GM18907 (cell line): ENCODE measurements around the gene ATP5F1E.
"Not testable (repeated sequence)": the region's sequence is repeated elsewhere in the genome, so short reads cannot be mapped to it uniquely, and the experiment has no call there.

Experiments used
- ATAC-seq: cut with Tn5 transposase; IDR thresholded peaks from one replicate; pipeline ENCODE4 v1.9.1; 2021; ENCODE audit warnings: mild to moderate bottlenecking, moderate library complexity; ENCODE audit not compliant: unreplicated experiment

Gene ATP5F1E

DNA sequence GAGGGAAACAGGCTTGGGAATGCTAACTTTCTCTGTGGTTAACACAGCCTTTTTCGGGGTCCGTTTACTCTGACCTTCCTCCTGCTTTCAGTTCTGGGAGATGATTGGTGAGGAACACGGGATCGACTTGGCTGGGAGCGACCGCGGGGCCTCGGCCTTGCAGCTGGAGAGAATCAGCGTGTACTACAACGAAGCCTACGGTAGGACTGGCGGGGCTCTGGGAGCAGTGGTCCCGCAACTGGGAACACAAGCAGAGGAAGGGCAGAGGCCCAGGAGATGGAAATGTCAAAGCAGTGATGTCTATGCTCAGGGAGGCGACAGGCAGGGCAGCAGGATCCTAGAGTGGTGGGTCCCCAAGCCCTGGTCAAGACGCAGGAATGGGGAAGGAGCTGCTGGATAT, 9.4 kb downstream of the ATP5F1E start:
- ATAC-seq, result no peak

DNA sequence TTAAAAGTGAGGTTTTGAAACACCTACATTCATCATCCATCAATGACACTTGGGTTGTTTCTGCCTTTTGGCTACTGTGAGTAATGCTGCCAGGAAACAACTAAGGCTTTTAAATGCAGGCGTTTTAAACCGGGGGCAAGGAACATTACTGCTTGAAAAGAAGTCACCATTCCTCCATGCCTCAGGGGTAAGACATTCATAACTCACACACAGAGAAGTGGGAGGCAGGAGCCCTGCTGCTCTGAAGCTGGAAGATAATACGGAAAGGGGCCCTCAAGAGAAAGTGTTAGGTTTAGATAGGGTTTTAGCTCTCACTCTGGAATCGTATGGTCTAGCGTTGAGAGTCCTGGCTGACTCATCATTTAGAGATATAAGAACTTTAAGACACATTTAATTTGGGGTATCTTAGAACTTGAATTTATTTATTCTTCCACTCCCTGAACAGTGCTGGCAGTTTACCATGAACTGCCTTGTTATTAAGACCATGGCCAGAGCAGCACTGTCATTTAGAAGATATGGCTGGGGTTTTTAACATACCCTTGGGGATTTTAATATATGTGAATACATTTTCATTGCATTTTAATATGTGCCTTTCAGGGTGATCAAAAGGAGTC, 11.1 kb downstream of the ATP5F1E start:
- no peak for ATAC-seq

DNA sequence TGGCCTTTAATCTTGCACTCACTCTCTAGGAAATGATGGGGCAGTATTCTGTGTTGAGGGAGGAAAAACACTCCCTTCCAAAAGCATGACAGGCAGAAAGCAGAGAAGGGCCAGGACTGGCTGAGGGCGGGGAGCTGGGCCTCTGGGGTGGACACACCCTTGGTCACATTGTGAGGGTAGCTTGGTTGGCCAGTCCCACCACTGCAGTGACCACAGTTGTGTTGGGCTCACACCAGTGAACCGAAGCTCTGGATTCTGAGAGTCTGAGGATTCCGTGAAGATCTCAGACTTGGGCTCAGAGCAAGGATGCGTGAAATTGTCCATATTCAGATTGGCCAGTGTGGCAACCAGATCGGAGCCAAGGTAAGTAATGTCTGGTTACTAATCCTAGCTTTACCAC, 12.9 kb downstream of the ATP5F1E start, which contains the start of gene TUBB1:
TSS of gene TUBB1 (plus strand) at position 213 of the 400 bp plus-strand sequence. CDS start at position 307, 94 bp downstream.
- no peak for ATAC-seq

DNA sequence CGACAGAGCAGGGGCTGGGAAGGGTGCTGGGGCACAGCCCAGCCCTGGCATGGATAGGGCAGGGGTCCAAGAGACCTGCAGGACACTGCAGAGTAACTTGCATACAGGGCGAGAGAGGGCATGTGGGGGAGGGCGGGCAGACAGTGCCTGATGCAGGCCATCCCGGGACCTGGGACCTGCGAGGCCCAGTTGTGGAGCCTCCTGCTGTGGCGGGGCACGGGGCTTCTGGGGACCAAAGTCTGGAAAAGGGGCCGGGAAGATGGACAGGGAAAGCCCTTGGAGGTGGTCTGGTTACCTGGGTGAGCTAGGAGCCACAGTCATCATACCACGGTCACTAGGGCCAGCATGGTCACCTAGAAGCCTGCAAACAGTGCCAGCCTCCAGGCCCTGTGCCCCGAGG, 13.3 kb downstream of the ATP5F1E start:
- ATAC-seq, result no peak

DNA sequence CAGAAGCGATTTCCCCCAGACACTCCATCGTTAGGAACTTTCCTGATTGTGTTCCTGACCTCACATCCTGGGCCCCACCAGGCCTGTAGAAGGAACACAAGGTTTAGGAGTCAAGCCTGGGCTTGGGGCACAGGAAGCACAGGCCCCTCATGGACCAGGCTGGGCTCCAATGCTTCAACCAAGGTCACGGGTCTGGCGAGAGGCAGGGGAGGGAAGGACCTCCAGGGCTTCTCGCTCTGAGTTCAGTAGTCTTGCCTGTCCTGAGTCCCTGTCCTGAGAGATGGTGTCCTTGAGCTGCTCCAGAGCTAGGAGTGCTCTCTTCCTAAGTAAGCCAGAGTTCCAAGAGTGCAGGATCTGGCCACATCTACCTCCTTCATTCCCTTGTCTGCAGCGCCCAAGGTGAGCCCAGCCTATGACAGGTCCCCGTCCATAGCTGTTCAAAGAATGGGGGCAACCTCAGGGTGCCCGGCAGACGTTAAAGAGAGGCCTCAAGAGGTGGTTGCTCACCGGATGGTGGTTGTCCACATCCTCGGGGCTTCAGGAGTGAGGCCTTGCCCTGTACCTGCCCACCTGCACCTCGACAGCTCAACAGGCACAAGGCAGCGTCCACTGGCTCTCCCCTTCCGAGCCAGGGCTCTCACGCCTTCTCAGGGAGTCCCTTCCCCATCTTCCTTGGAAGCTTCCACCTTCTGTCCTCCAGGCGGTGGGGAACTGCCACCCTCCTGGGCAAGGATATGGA, 14.5 kb downstream of the ATP5F1E start:
- ATAC-seq, result no peak

DNA sequence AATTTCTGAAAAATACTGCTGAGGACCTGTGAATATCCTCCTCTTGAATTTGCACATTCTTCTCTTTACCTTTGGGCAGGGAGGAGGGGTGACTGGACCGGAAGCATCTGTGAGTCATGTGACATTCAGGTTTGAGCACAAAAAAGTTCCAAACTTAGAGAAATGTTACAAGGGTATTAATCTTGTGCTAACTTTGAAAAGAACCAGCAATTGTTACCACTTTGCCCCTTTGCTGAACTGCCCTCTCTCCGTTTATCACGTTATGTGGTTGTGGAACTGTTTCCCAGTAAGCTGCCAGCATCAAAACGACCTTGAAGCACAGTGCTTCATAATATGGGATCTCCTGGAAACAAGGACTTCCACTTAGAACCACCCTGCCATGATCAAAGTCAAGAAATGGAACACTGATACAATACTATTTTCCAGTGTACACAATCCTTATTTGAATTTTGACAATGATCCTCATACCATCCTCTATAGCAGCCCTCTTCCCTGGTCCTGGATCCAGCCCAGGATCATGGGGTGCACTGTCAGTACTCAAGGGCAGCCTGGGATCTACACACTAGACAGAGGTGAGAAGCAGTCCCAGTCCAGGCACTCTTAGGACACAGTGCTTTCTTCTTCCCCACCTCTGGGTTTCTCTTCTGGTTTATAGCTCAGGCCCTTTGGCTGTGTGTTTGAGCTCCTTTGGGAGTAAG, 15.2 kb downstream of the ATP5F1E start:
- ATAC-seq, result no peak

DNA sequence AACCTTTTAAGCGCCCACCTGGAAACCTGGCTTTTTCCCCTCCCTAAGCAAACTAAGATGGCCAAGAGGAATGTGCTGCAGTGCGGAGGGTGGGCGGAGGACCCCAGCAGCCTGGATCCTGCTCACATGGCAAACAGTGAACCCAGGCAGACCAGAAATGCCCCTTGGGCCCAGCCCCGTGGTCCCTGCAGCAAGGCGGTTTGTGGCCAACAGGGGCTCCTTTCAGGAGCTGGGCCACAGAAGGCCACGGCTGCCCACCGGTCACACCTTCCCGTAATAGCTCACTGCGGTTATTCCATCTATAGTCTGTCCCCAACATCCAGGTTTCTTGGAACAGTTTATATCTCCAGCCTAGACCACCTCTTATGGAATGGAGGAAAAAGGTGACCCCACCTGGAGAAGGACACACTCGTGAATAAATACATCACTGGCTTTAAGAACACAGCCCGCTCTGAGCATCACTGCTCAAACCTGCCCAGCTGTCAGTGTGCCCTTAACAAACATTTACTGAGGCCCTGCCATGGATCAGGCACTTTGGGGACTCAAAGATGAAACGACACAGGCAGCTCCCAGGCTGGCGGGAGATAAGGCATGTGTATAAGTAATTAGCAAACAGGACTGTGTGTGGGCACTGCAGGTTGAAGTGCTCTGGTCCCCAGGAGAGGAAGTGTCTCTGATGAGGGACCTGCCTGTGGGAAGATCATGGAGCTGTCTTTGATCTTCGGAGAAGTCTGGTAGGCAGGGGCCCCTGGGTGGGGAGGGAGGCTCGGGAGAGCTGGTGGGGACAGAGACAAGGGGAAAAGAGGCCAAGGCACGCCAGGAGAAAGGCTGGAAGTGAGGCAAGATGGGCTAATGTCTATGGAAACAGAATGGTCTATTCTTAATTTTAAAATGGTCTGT, 16.1 kb downstream of the ATP5F1E start:
- ATAC-seq, result no peak

DNA sequence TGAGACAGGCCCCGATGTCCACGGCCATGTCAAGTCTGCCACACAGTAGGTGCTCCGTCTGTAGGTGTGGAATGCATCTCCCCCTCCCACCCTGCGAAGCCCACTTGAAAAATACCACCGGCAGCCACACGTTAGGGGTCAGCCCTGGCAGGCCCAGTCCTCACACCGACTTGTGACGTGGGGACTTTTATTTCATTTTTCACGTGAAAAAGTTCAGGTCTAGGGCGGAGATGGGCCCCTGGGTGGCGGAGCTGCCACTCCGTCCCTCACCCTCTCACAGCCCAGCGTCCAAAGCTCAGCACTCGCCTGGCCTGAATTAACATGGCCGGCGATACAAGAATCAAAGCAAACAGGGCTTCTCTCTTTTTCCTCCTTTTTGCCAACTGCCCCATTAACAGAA, 16.7 kb downstream of the ATP5F1E start:
- no peak for ATAC-seq

DNA sequence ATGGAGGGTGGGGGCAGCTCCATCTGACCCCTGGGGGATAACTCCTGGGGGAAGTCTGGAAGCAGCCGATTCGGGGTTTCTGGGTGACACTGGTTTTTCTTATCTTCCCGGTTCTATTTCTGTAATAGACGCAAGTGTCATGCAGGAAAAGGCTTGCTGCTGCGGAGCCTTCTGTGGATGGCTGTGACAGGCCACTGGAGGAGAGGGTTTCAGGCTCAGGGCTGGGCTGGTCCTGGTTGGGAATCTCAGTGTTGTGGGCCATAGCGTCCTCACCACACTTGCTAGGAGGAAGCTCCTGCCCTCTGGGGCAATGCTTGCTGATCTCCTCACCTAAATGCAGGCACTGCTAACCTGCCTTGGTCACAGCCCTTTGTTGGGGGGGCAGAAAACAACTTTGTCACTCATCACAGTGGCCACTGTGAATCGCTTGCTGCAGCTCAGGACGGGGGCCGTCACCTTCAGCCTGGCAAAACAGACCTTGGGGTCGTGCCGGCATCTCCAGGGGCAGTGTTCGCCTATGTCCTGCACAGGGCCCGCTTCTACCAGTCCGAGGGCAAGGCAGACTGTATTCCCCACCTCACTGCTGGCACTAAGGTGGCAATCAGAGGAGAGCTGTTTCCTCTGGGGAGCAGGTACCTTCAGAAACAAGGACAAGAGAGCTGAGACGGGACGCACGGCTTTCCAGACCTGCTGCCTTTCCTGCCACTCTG, 17.3 kb downstream of the ATP5F1E start:
- no peak for ATAC-seq

DNA sequence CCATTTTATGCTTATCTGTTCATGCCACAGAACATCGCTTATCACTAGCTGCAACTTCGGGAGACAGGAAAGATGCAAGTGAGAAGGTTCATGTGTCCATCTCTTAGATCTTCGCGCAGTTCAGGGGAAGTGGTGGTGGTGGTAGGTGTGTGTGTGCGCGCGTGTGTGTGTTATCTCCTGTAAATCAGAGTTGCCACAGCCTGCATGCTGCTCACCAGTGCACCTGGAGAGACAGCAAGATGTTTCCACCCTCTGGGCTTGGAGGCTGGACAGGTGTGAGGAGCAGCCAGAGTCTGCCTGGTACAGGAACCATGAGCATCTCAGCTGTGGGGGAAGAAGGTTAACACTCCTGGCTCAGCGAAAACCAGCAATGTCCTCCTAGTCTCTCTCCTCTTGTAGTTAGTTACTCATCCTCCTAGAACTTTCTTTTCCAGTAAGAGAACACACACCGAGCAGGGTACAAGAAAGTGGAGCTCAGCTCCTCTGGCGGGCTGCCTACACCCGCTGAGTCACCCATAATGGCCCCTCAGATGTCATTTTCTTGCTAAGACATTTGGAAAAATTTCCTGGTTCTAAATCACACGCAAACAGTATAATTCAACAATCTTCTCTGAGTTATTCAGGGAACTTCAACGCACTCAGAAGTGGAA, 18.1 kb downstream of the ATP5F1E start:
- no peak for ATAC-seq

DNA sequence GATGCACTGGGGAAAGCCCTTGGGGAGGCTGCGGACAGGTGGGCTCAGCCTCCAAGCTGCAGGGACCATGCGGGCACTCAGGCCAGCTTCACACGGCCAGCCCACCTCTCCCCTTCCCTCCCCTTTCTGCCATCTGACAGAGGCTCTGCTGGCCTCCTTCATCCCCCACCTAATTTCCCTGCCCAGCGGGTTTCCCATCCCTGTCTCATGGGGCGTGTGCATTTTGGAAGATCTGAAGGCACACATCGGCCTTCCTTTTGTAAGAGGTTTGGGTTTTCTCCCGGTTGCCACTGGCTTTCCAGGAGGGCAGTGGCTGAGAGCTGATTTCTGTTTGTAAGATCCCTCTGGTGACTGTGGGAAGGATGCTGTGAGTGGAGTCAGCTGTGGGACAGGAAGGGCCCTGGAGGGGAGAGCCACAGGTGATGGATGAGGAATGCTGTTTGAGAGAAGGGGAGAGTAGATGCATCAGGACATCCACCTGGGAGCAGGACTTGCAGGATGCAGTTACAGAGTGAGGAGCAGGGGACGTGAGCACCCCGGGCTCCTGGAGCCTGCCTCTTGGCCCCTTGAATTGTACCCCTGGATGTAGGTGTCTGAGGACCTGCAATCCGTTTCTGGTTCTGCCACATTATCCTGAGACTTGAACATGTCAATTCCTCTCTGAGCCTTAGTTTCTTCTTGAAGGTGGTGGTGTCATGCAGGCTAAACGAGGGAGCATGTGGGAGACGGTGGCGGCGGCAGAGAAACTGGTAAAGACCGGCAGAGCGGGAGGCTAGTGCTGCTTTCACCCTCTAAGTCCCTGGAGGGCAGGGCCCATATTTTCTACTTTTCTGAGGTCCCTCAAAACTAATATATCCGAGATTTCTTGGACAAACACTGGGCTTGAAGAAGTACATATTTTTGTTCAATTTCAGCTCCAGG, 18.8 kb downstream of the ATP5F1E start:
- no peak for ATAC-seq

DNA sequence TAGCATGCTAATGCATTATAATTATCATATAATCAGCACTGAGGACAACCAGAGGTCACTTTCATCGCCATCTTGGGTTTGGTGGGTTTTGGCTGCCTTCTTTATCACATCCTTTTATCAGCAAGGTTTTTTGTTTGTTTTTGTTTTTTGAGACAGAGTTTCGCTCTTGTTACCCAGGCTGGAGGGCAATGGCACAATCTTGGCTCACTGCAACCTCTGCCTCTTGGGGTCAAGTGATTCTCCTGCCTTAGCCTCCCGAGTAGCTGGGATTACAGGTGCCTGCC, 20.3 kb downstream of the ATP5F1E start:
- not testable (repeated sequence) for ATAC-seq

DNA sequence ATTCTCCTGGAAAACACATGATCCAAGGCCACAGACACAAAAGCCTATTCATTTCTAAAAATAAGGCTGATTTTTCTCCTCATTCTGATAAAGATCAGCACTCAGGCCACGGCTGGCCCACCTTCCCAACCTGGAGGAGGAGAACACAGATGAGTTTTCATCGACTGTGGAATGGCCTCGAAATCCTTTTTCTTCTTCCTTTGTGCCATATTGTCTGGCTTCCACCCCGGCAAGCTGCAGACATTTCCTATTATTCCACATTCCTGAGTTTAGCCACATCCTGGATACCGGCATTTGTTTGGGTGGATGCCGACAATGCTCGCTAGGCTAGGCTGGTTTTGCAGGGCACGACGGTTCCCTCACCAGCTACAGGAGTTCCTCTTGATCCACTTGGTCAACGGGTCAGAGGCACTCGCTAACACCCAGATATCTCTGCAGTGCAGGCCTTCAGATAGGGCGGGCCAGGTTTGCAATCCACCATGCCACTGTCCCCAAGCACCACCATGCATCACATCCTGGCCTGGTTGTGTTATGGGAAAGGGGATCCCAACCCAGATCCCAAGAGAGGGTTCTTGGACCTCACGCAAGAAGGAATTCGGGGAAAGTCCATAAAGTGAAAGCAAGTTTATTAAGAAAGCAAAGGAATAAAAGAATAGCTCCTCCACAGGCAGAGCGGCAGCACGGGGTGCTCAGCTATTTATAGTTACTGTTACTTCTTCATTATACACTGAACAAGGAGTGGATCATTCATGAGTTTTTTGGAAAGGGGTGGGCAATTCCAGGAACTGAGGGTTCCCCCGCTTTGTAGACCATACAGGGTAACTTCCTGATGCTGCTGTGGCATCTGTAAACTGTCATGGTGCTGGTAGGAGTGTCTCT, 20.9 kb downstream of the ATP5F1E start:
- ATAC-seq, result no peak

DNA sequence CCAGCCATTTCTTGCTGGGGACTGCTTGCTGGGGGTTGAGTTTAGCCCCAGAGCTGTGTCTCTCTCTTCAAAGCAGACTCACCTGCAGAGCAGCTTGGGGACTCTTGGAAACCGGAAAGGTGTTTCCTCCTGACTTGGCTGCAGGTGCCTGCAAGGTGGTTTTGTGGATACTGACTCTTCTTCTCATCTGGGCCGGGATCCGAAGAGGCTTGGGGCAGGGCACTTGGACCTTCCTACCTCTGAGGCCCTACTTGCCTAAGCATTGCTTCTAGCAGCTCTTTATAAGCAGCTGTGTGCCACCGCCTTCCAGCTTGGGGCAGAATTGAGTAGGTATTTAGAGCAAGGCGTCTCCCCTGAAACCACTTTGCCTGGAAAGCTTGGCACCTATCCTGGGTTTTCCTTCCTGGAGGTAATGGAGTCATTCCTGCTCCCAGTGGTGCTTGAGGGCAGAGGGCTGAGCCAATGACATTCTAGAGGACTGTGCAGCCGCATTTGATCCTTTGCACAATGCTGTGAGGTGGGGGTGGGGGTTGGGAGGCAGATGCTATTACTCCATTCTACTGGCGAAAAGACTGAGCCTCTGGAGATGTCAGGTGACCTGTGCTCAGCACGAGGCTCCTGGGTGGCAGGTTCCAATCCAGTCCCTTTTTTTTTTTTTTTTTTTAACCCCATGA, 21.7 kb downstream of the ATP5F1E start:
- no peak for ATAC-seq

DNA sequence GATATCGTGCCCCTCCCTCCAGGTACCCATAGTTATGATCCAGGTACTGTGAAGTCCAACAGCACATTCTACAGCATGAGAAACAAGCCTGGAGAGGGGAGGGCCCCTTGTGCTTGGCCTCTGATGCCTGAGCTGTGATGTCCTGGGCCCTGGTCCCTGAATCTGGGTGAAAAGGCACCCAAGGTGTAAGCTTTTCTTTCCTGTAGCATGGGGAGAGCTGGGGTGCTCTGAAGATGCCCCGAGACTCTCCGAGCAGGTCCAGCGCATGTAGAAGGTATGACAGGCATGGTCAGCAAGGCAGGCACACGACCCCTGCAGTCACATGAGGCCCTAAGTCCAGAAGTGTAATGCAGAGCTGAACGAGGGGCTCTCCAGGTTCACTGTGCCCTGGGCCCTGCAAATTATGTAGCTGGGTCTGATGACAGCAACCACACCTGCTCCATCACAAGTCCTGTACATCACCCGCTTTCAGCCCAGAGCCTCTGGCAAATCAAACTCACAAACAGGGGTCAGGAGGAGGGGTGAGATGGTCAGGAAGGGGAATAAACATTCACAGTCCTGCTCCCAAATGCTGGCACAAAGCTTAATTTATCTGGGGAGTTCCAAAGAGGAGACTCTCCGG, 23.3 kb downstream of the ATP5F1E start:
- no peak for ATAC-seq

DNA sequence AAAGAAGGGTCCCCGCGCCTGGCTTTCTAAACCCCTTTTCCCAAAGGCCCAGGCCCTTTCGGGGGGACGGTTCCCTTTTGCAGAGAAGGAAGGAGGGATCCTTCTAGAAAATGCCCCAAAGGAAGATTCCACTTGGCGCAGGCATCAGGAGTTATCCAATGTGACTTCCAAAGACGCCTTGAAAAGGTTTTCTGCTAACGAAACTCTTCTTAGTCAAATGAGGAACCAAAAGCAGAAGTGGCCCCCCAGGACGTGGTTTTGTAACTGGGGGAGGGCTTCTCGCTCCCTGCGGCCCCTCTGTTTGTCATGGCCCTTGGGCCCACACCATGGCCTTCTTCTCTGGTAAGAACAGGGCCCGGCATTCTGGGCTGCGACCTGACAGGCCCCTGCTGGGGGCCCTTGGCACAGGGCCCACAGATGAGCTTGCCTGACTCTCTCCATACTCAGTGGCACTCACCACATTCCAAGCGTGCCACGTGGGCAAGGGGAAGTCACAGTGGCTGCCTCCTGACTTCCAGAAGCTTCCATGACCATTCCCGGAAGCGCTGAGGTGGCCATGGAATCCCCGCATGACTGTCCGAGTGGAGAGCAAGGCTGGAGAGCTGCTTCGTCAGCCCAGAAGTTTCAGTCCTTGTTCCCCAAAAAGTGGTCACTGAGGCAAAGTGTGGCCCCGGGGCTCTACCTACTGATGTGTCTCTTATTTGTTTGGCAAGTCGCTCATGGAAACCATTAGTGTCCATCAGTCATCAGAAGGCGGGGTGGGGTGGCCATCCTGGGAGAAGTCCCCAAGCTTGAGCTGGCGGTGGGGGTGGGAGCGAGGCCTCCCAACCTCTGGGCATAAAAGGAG, 24.2 kb downstream of the ATP5F1E start:
- peak; percentile 35 for ATAC-seq
